Raji (cell line): ENCODE results near the gene TUFT1.

Experiments used
- POLR2A ChIP-seq: IDR thresholded peaks from 2 replicates; pipeline ENCODE4 v1.6.1; 2011; ENCODE audit warnings: low read depth, low read length, control low read depth; ENCODE audit not compliant: insufficient read depth

Gene TUFT1, protein sequence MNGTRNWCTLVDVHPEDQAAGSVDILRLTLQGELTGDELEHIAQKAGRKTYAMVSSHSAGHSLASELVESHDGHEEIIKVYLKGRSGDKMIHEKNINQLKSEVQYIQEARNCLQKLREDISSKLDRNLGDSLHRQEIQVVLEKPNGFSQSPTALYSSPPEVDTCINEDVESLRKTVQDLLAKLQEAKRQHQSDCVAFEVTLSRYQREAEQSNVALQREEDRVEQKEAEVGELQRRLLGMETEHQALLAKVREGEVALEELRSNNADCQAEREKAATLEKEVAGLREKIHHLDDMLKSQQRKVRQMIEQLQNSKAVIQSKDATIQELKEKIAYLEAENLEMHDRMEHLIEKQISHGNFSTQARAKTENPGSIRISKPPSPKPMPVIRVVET

DNA sequence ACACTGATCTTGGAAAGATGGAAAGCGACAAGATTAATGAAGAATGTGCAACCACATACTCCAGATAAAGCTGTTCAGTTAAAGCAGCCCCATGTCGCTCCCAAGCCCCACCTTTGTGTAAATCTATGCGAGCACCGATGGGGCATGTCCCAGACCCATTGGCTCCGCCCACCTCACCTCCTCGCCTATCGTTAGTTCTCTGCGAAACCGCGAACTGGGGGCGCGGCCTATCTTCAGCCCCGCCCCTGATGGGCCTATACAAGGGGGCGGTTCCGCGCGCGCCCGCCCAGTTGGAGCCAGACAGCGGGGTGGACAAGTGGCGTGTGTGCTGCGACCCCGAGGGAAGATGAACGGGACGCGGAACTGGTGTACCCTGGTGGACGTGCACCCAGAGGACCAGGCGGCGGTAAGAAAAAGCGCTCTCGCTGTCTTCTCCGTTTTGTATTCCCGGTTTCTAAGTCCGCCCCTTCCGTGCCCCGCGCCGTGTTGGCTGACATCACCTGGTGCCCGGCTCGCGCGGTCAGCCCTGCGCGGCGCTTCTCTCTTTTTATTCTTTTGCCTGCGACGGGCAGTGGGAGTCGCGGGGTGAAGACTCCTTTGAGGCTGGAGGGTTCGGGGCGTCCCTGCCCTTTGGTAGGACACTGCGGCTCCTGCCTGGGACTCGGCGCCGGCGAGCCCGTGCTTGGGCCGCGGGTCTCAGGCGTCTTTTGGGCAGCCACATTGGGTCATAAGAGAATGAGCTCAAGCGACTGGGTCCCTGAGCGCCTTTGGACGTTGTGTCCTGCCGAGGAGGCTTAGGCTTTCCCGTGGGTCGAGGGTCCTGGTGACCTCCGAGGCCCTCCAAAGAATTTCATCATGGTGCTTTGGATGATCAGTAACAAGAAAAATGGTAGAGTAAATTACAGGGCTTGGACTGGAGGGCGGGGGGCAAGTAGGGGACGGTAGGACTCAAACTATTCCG, at the start of gene TUFT1:
TUFT1 (plus strand) TSS at position 289 of the 961 bp plus-strand sequence; CDS start at position 347, 58 bp downstream.
- no peak for TF ChIP-seq POLR2A

DNA sequence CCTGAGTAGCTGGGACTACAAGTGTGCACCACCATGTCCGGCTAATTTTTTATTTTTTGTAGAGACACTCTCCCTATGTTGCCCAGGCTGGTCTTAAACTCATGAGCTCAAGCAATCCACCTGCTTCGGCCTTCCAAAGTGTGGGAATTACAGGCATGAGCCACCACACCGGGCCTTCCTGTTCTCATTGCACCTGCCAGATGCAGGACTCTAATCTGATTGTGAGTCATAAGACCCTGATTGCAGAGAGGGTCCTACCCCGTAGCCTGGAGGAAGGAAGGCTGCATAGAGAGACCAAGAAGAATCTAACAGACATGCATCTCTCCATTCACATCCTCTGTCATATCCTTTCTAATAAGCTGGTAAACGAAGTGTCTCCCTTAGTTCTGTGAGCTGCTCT, 48.5 kb upstream of the TUFT1 start:
- no peak for TF ChIP-seq POLR2A

DNA sequence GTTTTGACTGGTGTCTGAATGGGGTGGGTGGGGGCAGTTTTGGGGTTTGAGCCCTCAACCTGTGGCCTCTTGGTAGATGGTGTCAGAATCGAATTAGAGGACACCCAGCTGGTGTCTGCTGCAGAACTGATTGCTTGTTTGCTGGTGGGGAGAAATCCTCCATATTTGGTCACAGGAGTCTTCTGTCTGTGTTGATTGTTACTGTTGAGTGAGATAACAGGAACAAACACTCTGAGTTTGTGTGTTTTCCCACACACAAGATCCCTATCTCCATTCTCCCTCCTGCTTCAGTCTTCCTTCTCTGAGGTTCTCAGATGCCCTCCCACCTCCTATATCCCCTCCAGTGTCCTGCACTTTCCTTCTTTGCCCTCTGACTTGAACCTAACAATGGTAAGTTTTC, 48.0 kb upstream of the TUFT1 start:
- TF ChIP-seq POLR2A = no peak

DNA sequence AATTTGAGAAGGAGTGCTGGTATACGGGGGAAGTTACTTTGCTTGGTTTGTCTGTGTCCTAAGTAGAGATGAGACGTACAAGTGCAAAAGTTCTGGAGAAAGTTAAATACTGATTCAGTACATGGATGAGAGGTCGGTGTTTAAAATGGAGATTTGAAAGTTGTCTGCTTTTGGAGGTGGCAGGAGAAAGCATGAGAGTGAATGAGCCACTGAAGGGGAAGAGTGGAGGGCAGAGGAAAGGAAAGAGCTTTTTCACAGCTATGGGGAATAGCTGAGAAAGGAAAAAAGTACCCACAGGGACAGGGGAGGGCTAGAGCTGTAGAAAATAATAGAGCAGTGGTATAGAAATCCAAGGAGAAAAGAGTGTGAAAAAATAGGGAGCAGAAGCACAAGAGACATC, 47.1 kb upstream of the TUFT1 start:
- TF ChIP-seq POLR2A = no peak

DNA sequence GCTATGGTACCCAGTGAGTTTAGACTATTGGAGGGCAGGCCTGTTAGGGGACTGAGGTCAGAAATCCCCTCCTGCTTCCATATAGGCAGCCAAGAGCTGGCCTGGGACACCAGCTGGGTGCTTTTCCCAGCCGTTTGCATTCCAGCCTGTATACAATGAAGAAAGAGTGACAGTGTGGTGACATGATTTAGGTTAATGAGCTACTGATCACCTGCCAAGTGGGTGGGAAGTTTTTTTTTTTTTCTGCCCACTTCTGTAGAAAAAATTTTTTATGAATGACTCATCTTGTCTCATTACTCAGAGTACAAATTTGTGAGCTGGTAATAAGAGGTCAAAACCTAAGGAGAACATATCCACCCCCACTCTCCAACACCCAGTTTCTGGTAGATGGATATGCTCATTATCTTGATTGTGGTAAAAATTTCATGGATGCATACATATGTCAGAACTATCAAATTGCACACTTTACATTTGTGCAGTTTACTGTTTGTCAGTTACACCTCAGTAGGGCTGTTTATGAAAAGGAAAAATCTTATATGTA, 45.3 kb upstream of the TUFT1 start:
- TF ChIP-seq POLR2A = no peak

DNA sequence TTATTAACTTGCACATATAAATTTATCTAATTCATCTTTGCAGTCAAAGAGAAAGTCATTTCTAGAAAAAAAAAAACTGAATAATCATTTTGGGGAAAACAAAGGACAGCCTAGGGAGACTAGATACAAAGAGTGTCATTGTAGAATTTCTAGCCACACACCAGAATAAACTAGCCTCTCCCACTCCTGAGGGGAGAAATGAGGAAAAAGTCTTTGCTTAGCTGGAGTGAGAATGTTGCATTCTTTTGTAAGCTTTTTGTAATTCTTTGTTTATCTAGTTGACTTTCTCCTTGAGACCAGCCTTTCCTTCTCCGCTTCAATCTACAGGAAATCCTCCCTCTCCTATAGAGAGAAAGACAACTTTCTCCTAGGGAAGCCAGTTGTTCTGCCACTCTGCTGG, 44.8 kb upstream of the TUFT1 start:
- TF ChIP-seq POLR2A = no peak

DNA sequence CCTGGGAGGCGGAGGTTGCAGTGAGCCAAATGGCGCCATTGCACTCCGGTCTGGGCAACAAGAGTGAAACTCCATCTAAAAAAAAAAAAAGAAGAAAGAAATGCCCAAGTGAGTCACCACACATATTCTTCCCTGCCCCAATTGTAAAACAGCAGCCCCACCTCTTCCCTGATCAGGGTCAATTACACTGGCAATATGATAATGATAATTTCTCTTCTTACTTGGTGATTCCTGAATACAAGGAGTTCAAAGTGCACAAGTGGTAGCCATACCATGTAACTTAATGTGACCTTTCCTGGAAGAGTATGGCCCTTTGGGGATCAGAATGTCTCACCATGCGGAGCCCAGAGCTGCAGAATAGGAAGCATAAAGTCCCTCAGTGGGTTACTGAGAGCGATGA, 40.7 kb upstream of the TUFT1 start:
- no peak for TF ChIP-seq POLR2A

DNA sequence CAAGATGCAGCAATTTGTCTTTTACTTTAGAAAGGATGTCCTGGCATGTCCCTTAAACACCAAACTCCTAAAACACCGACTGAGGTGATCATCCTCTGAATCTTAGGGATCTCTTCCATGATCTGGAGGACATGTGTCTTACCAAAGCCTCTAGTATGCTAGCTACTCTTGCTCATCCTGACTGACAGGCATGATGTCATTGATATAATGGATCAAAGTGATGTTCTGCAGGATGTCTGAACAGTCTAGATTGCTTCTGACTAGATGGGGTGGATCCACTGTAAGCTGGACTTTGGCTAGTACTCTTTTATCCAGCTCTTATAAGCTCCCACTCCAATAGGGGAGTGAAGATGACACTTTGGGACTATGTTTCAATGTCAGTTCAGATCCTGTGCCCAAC, 40.2 kb upstream of the TUFT1 start:
- no peak for TF ChIP-seq POLR2A

DNA sequence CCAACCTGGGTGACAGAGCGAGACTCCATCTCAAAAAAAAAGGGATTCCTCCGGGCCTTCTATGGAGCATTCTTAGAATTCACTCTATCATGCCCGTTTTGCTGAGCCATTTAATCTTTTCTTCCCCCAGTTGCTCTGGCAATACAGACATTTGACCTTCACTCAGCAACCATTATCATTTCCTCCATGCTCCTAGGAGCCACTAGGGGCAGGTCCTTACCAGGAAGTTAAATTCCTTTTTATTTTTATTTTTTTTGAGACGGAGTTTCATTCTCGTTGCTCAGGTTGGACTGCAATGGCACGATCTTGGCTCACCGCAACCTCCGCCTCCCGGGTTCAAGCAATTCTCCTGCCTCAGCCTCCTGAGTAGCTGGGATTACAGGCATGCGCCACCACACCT, 38.6 kb upstream of the TUFT1 start:
- TF ChIP-seq POLR2A = no peak

DNA sequence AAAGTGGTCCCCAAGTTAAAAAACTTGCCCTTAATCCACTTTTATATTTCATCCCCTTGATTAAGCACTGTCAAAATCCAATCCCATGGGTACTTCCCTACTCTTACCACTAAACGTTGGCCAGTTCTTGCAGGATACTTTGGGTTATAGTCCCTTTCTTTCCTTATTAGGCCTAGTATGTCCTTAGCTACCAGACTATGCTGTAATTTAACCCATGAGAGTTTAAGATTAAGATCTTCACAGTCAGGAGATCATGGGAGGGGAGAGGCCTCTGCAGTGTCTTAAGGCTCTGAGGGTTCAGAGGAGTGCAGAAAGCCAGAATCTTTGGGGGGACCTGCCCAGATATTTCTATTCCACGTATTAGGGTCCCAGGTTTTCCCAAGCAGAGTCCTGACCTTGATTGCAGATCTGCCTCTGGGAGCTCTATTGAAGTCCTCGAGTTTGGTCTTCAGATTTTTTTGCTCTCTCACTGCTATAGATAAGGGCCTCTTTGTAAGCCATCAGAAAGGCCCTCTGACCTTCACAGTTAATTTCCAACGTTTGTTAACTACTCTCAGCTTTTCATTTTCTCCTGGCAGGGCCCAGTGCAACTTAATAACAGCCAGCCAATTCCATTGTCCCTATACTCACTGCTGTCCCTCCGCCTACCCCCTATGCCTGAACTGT, 37.9 kb upstream of the TUFT1 start:
- no peak for TF ChIP-seq POLR2A

DNA sequence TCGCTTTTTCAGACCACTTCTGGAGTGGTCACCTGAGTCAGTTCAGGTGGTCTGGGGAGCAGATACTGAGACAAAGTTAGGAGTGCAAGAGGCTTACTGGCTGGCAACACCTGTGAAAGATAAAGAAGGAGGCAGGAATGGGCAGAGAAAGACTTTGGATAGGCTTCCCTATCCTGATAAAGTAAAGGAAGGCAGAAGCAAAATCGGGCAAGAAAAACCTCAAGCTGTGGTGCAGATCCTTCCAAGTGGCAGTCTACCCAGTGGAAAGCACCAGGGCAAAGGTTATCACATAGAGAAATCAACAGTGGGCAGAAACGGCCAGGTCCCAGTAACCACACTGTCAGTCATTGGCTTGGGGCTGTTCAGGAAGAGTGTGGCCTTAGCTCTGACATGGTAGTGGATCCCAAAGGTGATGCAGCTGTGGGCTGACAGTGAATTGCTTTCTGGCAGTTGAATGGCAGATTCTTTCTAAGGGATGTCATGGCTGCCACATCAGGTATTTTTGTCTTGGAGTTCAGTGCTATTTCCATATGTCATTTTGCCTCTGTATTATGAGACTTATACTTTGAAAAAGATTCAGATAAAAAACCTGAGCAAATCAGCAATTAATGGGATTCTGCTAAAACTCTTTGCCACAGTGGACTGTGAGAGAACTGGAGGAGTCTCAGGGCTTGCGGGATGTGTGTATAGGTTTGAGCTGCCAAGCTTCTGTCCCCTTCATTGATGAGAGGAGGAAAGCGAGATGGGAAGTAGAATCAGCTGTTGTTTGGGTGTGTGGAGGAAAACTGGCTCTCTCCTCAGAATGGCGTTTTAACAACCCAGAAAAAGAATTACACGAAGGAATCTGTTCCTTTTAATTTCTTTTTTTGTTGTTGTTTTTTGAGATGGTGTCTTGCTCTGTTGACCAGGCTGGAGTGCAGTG, 37.0 kb upstream of the TUFT1 start:
- TF ChIP-seq POLR2A = no peak

DNA sequence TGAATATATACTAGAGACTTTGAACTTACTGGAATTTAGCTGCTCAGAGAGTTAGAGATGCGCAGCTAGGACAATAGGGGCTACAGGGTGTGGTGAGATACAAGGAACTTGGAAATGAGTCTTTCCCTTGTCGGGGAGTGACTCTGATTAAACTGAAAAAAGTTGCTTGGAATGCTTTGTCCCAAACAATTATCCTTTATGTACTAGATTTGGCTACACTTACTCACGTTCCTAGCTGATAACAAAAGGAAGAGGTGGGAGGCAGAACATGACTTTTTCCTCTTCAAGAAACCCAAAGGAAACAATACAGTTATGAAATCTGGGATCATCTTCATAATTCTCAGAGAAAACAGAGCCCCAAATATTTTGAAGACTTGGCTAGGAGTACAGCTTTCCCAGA, 35.9 kb upstream of the TUFT1 start:
- TF ChIP-seq POLR2A = no peak

DNA sequence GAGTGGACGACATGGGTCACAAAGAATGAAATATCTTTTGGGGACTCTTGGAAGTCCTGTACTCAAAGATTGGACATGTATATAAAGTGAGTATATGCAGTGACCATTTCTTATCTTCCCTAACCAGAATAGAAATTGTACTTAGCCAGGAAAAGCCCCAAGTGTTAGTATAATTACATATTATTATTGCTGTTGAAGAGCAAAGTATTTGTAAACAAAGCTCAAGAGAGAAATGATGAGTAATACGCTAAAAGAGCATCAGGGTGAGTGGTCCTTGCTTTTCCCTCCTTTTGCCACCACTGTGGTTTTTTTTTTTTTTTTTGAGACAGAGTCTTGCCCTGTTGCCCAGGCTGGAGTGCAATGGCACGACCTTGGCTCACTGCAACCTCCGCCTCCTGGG, 35.4 kb upstream of the TUFT1 start:
- no peak for TF ChIP-seq POLR2A

DNA sequence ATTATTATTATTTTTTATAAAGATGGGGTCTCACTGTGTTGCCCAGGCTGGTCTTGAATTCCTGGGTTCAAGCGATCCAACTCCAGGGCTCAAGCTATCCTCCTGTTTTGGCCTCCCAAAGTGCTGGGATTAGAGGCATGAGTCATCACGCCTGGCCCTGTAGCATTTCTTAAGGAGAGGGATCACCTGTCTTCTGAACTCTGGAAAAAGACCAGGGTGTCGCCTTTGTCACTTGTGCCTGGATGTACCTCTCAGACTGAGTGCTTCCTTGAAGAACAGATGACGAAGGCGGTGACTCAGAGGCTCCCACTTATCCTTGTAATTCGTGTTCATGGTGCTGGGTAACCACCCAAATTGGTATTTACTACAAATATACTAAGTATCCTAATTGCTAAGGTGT, 31.3 kb upstream of the TUFT1 start:
- TF ChIP-seq POLR2A = no peak
